Stimulated activated CD4-positive, alpha-beta T cell treated with anti-CD3 and anti-CD28 coated beads, Interleukin-1b, Interleukin-23, amount 100 ng/mL, for 24 hours (primary cell): Measurements from ENCODE around the gene SGCA.

ENCODE experiments used
- DNase-seq, 4 experiments: peaks; one replicate each; pipeline ENCODE4 v3.0.0-alpha.2; 2020; ENCODE audit warnings: low read depth in 4 of 4, low spot score in 1 of 4

The SGCA gene

DNA sequence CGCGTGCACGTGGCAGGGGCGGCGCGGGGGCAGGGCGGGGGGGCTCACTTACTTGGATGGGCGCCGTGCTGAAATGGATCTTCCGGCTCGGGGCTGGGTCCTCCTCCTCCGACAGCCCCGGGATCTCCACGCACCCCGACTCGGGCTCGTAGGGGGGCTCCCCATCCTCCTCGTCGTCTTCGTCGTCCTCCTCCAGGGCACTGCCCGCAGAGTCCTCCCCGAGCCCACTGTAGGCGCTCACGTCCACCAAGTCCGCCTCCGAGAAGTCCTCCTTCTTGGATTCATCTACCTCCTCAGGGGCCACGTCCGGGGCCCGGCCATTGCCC, 16.8 kb upstream of the SGCA start:
- DNase-seq, result no peak

DNA sequence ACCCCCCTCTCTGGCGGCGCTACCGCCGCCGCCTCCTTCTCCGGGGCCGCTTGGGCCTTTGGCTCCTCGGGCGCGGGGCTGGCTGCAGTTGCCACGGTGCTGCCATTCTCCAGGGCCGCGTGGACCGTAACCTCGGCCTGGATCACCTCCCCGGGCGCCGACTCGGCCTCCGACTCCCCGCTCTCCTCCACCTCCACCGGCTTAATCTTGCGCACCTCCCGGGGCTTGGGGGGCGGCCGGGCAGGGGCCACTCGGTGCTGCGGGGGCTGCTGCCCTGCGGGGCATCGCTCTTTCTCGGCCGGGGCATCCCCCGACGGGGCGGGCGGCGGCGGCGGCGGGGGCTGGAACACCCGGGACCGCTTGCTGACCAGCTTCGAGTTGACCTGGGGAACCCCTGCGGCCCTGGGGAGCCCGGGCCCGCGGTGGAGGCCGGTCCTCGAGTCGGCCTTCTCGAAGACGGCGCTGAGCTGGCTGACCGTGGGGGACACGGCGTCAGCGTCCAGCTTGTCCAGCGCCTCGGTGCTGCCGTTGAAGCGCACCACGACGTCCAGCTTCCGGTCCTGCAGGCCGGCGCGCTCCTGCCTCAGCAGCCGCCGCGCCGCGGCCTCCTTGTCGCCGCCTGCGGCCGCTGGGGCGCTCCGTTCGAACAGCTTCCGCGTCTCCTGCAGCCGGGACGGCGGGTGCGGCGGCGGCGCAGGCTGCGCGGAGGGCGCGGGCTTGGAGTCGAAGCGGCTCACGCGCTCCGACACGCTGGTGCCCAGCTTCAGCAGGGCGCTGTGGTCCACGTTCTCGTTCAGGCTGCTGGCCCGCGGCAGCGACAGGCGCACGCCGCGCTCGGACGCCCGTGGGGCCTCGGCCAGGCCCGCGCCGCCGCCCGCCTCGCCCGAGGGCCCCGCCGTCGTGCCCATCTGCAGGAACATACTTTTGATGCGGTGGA, 16.1 kb upstream of the SGCA start:
- DNase-seq, result no peak

DNA sequence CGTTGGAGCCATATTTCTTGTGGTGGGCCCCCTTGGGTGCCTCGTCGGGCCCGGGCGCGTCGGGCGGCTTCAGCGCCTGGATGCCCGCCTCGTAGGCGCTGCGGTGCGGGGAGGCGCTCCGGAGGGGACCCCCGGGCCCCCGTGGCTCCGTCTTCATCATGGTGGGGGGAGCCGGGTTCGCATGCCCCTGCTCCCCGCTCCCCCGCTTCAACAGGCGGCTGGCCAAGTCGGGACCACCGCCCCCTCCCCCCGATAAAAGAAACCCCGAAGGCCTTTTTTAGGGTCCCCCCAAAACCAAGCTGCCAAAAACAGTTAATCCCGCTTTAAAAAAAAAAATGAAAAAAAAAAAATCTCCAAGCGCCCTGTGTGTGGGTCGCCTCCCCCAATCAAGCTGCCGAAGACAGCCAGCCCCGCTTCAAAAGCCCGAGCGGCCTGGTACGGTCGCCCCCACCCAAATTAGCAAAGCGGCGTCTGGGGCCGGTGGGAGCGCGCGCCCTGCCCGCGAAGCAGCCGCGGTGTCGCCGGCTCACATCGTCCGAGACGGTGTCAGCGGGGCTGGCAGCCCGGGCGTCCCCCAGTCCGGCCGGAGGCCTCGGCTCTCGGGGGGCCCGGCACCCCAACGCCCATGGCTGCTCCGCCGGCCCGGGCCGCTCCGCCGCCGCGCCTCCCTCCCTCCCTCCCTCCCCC, 15.3 kb upstream of the SGCA start, which contains the start of gene PPP1R9B:
Gene PPP1R9B (minus strand): TSS at position 324 of the 687 bp plus-strand sequence. CDS start 164 bp downstream, at position 160.
- no peak for DNase-seq

DNA sequence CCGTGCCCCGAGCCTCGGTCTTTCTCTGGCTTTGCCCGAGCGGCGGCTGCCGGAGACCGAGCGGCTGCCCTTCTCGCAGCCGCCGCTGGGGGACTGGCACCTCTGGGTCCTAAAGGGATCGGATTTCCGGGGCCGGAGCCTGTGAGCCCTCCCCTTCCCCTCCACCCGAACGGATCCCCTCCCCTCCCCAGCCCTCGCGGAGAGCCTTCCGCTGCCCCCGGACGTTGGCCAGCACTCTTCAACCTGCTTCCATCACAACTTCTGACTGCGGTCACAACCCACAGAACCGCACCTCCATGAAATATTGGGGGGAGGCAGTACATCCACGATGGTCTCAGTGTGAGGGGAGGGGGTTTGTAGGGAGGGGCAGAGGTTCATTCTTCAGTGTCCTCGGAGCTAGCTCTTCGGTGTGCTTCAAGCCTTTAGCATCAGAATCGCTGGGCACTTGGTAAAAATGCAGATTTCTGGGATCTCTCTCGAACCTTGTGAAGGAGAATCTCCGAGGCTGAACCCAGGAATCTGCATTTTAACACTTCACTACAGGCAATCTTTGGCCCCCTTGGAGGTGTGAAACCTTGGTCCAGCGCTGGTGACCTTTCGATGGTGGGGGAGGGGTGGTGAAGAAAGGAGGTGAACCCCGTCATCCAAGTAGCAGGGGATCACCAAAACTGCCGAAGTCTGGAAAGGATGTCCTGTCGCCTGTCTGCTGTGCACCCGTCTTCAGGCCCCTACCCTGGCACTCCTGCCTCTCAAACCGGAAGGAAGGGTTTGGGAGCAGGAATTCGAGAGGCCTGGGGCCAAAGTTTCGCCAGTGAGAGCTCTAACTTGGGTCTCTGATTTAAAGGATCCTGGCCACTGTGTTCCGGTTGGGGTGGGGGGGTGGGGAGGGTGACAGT, 14.5 kb upstream of the SGCA start:
- DNase-seq, result peak; percentile 60 to 88 (median 75)

DNA sequence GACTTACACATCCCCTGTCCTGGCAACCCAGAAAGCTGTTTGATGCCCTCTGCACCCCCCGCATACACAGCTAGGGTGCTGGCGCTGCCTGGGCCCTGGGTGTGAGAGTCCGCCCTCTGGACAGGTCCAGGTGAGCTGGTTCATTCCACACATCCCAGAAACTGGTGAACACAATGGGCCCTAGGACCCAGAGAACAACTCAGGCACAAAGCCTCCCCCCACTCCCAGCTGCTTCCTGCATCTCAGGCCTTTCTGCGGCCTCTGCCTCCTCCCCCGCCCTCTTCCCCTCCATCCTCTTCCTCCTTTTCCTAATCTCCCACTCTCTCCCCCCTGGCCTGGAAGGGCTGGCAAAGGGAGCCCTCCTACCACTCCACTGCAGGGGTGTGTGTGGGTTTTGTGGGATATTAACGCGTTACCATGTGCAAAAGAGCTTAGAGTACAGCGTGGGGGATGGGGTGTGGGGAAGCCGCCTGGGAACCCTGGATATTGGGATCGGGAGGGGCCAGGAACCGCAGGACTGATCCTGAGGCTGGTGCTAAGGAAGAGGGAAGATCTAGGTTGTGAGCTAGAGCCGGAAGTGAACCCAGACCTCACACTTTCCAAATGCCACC, 13.8 kb upstream of the SGCA start:
- no peak for DNase-seq

DNA sequence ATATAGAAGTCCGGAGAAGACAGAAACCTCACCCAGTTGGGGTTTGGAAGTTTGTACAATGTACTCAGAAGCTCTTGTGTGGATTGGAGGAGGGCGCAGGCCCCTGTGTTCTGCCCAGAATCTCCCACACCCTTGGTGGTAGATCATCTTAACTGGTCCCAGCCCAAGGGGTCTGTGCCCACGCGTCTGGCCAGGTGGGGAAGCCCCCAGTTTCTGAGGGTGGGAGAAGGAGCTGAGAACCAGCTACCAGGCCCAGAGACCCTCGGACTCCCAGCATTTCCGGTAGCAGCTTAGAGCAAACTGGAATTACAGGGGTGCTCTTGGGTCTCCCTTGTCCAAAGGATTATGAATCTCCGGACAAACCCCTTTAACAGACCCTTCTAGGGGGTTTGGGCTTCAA, 13.1 kb upstream of the SGCA start:
- DNase-seq, result no peak

DNA sequence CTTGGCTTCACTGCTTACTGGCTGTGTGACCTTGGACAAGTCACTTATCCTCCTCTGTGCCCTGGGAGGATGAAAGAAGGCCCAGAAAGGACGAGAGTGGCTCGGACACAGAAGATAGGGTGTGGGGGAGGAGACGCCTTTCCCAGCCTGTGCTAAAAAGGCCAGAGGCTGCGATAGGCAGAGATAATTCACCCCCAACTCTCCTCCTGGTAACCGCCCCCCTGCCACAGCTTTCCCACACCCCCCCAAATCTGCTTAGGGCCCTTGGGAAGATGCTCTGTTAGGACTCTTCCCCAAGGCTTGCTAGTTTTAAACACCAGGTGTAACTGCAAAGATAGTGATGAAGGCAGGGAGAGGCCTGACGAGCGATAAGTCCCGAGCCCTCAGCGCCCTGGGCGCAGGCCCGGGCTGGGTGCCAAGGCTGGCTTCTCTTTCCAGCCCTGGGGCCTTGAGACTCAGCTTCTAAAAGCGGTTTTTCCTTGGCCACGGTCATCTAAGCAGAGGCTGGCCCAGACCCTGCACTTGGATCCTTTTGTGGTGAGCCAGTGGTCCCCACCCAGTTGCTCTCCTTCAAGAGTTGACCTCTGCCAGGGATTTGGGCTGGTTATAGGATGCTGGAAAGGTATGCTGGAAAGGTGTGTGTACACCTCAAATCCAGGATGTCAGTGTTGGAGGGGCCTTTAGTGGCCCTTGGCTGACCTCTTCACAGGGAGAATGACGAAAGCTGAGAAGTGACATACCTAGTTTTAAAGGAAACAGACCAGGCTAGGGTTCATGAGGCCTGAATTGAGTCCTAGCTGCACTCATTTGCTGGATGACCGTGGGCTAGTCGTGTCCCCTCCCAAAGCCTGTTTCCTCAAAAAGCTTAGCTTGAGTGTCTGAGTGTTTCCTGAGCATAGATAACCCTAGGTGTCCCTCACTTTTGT, 11.9 kb upstream of the SGCA start:
- no peak for DNase-seq

DNA sequence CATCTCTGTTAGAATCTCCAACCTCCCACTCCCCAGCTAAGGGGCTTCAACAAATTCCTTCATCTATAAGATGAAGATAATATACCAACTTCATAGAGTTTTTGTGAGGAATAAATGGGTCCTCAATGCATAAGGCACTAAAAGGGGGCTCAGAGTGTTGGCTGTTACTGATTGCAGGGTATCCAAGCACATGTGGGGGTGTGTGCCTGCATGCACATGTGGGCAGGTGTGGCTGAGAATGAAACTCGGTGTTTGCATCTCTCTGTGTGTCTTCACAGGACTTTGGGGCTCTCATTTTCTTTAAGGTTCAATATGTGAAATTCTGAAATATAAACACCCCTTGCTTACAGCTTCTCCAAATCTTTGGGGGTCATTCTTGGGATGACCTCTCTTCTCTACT, 11.2 kb upstream of the SGCA start:
- DNase-seq, result no peak

DNA sequence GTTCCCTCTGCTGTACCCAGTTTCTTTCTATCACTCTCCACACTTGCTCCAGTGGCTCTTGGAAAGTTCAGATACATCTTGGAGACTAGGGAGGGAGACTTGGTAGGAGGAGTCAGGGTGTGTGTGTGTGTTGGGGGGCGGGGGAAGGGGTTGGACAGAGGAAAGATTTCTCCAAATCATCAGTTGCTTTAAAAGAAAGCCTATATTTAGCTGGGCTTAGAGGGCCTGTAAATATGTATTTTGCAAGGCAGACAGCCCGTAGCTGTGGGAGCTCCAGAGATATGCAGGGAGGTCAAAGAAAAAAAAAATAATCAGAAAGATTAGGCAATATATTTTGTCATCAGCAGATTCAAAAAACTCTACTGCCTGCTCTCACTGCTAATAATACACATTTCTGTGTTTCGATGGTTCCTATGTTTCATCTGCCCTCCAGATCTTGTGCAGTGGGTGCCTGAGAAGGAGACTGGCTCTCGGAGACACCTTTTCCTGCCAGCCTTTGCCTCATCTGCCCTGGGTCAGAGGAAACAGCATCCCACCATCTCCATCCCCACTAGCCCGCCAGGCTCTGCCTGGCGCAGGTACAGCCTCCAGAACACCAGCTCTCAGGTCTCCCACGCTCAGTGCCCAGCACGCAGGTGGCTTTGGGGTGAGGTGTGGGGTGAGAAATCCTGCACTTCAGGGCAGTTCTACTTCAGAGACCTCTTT, 10.5 kb upstream of the SGCA start:
- DNase-seq, result no peak

DNA sequence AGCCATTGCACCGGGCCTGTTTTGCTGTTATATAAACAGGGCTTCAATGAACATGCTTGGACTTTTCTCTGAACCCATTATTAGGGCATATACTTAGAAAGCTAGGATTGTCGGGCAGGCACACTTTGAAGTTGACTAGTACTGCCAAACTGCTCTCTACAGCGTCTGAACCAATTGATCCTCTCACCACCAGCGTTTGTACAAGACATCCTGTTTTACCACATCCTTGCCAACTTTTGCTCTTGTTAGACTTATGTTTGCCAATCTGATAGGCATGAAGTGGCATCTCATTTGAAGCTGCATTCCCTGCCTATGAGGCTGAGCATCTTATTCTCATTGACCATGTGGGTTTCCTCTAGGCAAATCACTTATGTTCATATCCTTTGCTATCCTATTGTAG, 7.9 kb upstream of the SGCA start:
- DNase-seq, result no peak

DNA sequence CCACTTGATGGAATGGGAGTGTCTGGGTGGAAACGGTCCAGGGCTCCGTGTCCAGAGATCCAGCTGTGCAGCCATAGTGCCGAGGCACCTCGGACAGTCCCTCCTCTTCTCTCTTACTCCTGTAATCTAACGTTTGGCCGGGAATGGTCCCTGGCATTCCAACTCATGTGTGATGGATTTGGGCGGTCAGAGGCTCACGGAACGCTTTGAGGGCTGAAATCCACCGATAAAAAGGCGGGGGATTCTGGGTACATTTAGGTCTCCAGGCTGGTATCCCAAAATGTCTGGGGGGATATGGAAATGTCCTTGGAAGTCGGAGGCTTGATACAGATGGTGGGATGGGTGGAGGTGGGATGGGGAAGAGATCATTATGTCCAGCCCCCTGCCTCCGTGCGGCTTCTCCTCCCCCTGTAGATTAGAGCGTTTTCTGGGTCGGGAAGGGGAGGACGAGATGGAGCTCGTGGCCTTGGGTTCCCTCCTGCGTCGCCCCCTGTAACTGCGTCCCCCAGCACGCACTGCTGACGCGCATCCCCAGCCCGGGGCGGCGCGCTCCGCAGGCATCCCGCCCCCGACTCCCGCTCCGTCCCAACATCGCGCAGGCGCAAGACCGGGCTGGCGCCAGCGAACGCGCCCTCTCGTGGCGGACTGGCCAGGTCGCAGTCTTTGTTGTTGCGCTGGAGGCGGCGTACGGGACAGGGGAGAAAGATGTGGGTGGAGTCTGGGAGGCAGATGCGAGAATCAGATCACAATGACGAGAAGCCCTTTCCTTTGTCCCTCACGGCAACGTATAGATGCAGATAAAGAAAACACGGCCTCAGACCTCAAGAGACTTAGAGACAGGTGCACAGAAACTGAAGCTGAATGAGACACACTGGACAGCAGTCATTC, 4.5 kb upstream of the SGCA start:
- peak; percentile 87 to 94 (median 94) for DNase-seq

DNA sequence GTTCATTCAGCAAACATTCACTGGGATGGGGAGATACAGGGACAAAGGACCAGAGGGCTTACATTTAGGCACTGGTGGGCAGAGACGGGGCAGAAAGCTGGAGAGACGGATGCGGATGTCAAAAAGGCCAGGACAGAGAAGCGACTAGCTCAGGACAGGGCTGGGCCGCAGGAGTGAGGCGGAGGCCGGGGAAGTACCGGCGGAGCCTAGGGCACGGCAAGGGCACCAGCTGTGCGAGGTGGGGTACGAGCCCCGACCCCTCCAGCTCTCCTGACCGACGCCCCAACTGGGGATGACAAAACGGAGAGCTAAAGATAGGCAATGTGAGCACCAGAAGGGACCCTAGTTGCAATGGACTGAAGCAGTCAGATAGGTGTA, 3.9 kb upstream of the SGCA start:
- no peak for DNase-seq

DNA sequence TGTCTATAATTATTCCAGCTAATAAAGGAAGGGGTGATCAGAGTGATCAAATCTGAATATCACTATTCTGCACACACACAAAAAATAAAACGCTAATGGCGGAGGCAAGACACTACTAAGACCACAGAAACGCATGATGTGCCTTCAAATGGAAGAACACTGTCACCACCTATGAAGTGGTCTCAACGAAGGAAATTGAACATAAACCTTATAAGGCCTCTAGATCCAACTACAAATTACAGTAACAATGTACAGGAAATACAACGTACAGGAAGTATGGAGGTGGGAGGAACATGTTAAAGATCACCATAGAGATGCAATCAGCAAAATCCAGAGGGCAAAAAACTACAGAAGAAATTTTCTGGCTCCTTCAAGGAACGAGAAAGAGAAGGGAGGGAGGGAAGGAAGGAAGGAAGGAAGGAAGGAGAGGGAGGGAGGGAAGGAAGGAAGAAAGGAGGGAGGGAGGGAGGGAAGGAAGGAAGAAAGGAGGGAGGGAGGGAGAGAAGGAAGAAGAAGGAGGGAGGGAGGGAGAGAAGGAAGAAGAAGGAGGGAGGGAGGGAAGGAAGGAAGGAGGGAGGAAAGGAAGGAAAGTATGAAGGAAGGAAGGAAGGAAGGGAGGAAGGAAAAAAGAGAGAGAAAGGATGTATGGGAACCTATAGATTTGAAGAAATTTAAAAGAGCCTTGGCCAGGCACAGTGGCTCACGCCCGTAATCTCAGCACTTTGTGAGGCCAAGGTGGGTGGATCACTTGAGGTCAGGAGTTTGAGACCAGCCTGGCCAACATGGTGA, 3.1 kb upstream of the SGCA start:
- DNase-seq, result no peak

DNA sequence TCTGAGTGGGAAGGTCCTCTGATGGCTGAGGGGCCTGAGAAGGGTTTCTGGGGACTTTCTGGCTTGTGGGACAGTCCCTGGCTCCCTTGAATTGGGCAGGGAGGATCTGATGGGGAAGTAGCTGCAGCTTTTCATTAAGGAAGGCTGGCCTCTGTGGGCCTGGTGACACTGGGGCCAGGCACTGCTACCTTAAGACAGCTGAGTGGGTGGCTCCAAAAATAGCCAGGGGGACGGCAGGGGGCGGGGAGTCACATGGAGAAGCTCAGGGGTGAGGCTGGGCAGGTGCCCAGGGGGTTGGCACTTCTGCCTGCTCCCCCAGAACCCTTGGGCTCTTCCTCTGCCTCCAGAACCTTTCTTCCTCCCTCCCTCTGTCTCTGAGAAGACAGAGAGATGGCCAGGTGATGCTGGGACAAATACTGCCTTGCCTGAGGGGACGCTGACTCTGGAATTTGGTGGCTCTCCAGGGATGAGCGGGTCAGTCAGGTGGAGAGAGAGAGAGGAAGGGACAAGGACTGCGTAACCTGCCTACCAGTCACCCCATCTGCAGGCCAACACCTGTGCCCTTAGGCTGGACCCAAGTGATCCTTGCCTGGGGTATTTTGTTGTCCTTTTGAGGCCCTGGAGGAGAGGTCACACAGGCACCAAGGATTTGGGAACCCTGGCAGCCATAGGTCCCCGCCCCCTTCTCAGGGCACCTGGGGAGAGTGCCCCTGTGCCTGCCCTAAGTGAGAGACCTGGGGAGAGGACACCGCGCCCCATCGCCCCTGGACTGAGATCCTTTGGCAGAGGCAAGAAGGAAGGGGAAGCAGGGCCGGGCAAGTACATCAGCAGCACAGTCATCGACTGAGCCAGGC, 1.7 kb upstream of the SGCA start:
- DNase-seq, result no peak

DNA sequence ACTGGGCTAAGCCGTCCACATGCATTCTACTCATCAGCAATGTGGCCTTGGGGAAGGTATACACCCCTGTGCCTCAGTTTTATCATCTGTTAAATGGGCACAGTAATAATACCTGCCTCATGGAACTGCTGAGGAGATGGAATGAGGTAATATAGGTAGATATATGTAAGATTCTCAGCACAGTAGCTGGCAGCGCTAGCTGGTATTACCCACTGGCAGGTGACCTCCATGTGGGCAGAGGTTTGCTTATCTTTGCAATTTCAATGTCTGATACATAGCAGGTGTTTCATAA, 1.2 kb upstream of the SGCA start:
- DNase-seq, result no peak

DNA sequence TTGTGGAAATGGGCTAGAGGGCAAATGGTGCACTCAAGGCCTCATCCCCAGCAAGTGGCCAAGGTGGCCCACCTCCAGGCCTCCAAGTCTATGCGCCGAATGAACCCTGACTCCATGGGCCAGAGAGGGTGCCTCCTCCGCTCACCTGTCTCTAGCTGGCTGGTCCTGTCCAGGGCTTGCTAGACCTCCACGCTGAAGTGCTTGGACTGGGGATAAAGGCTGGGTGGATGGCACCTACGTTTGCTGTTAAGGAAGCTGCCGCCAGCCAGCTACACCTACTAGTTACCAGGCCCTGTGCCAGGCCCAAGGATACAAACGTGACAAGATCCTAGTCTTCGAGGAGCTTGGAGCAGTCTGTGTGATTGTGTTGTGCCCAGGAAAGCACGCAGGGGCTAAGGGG, 739 bp upstream of the SGCA start:
- no peak for DNase-seq

DNA sequence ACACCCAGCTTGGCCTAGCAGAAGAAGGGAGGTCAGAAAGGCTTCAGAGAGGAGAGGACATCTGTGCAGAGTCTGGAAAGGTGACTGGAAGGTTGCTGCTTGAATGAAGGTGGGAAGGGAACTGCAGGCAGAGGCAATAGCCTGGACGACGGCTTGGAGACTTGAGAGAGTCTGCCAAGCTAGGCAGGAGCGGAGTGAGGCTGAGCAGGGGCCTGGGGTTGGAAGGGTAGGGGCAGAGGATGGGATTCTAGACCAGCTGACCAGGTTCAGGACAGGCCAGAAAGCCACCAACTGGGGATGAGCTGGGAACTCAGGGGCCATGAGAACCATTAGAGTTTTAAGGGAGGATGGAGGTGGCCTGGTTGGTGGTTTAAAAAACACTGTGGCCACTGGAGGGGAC, 339 bp upstream of the SGCA start:
- DNase-seq, result no peak
